Smooth muscle cell (in vitro differentiated cells): ENCODE results near the gene ZDHHC11B. TPM values are rescaled to one million over a fixed set of nuclear protein-coding genes. Genes with fewer than 3 reads are reported as not detected.
"Not testable (repeated sequence)": the region's sequence is repeated elsewhere in the genome, so short reads cannot be mapped to it uniquely, and the experiment has no call there.

Experiments used
- DNase-seq: peaks from one replicate; lab custom pipeline; 2025; ENCODE audit not compliant: unreplicated experiment; lab: John Stamatoyannopoulos, UW
- H2AFZ ChIP-seq: fragments of 200-600 bp; sonication (generic); 2 replicates; pipeline ENCODE4 v1.6.0; 2016; ENCODE audit warnings: antibody characterized with exemption, low read depth, mild to moderate bottlenecking
- H3F3A ChIP-seq: fragments of 200-600 bp; sonication (generic); 2 replicates; pipeline ENCODE4 v1.6.0; 2017; ENCODE audit warnings: antibody characterized with exemption, low read depth
- H3K27ac ChIP-seq: fragments of 200-600 bp; sonication (generic); 2 replicates; pipeline ENCODE4 v1.5.1; 2016; ENCODE audit warnings: low read depth, mild to moderate bottlenecking
- H3K27me3 ChIP-seq: fragments of 200-600 bp; sonication (generic); 2 replicates; pipeline ENCODE4 v1.6.1; 2016; ENCODE audit warnings: low read depth, mild to moderate bottlenecking
- H3K36me3 ChIP-seq: fragments of 200-600 bp; sonication (generic); 2 replicates; pipeline ENCODE4 v1.5.1; 2016; ENCODE audit warnings: low read depth
- H3K4me1 ChIP-seq: fragments of 200-600 bp; sonication (generic); 2 replicates; pipeline ENCODE4 v1.5.1; 2016; ENCODE audit warnings: low read depth
- H3K4me2 ChIP-seq: fragments of 200-600 bp; sonication (generic); 2 replicates; pipeline ENCODE4 v1.6.0; 2016; ENCODE audit warnings: mild to moderate bottlenecking
- H3K4me3 ChIP-seq: fragments of 200-600 bp; sonication (generic); 2 replicates; pipeline ENCODE4 v1.5.1; 2016; ENCODE audit warnings: mild to moderate bottlenecking
- H3K79me2 ChIP-seq: fragments of 200-600 bp; sonication (generic); 2 replicates; pipeline ENCODE4 v1.6.0; 2016; ENCODE audit warnings: low read depth, mild to moderate bottlenecking
- H3K9ac ChIP-seq: fragments of 200-600 bp; sonication (generic); 2 replicates; pipeline ENCODE4 v1.6.0; 2016; ENCODE audit warnings: low read depth
- H3K9me3 ChIP-seq: fragments of 200-600 bp; sonication (generic); replicated peaks from 2 replicates; pipeline ENCODE4 v1.5.1; 2016; ENCODE audit warnings: low read depth
- H4K20me1 ChIP-seq: fragments of 200-600 bp; sonication (generic); 2 replicates; pipeline ENCODE4 v1.6.0; 2016; ENCODE audit warnings: low read depth
- WGBS: methylation state at CpG from one replicate; pipeline ENCODE4 v1.1.7; 2016; ENCODE audit warnings: low lambda C conversion rate; 5-methylcytosine and 5-hydroxymethylcytosine counted together
- polyA plus RNA-seq: library from polyadenylated mRNA; unstranded; fragments of >200 nt; fragmentation: Nextera tagmentation; extraction: Ambion mirVana; gene quantifications from 2 replicates; pipeline ENCODE4 v1.2.1, GENCODE V29; 2016
- total RNA-seq: library from RNA; depleted of rRNA; stranded (reverse); fragments of >200 nt; gene quantifications from 2 replicates; pipeline ENCODE4 v1.2.3, GENCODE V29; 2014
- TF ChIP-seq, protein P1 (sequence below): fragments of 200-600 bp; sonication (generic); IDR thresholded peaks from 2 replicates; pipeline ENCODE4 v1.5.1; 2017; ENCODE audit warnings: borderline replicate concordance, mild to moderate bottlenecking, antibody characterized with exemption; ENCODE audit not compliant: insufficient read depth, poor library complexity, severe bottlenecking

ZDHHC11B gene
- total and polyA plus RNA-seq, 2 experiments from 2014 or later, result not detected

DNA sequence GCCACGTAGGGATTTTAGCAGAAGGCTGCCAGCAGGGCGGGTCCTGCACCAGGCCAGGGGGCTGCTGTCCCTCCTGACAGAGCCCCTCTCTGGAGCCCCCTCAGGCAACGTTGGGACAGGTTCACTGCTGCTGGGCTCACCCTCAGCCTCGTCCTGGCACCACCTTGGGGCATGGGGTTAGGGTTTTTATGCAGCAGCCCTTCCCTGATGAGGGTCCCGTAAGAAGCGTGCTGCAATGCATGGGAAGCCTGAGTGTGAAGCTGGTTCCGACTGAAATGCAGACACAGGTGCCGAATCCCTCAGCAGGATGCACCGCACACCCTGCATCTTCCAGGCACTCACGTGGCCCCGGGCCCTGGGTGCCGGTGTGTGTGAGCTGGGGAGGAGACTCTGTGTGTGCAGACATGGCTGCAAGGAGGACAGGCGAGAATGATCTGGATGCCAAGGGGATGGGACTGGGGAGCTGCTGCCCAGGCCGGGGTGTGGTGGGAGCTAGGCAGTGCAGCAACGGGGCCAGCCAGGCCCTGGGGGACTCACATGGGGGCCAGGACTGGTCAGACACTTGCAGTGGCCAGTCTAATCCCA, 27.1 kb downstream of the ZDHHC11B start:
- Histone ChIP-seq H3K9ac (no peak overlapping the region), H3K4me3 (no peak overlapping the region), H3K9me3 (no peaks in the 10 kb centered on the region), H3K27ac (no peak overlapping the region), H3K4me1 (peaks cover 13% of the 10 kb centered on the region), H3K27me3 (no peaks in the 10 kb centered on the region), H3K79me2 (no peaks in the 10 kb centered on the region), H4K20me1 (no peaks in the 10 kb centered on the region), H3F3A (no peaks in the 10 kb centered on the region), H3K4me2 (no peak overlapping the region), H3K36me3 (no peaks in the 10 kb centered on the region), H2AFZ (no peak overlapping the region)
- TF ChIP-seq, protein P1, sequence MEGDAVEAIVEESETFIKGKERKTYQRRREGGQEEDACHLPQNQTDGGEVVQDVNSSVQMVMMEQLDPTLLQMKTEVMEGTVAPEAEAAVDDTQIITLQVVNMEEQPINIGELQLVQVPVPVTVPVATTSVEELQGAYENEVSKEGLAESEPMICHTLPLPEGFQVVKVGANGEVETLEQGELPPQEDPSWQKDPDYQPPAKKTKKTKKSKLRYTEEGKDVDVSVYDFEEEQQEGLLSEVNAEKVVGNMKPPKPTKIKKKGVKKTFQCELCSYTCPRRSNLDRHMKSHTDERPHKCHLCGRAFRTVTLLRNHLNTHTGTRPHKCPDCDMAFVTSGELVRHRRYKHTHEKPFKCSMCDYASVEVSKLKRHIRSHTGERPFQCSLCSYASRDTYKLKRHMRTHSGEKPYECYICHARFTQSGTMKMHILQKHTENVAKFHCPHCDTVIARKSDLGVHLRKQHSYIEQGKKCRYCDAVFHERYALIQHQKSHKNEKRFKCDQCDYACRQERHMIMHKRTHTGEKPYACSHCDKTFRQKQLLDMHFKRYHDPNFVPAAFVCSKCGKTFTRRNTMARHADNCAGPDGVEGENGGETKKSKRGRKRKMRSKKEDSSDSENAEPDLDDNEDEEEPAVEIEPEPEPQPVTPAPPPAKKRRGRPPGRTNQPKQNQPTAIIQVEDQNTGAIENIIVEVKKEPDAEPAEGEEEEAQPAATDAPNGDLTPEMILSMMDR, result no peak
- no peak for DNase-seq
- WGBS, result 91% methylated on average over 15 of the region's 15 CpGs

DNA sequence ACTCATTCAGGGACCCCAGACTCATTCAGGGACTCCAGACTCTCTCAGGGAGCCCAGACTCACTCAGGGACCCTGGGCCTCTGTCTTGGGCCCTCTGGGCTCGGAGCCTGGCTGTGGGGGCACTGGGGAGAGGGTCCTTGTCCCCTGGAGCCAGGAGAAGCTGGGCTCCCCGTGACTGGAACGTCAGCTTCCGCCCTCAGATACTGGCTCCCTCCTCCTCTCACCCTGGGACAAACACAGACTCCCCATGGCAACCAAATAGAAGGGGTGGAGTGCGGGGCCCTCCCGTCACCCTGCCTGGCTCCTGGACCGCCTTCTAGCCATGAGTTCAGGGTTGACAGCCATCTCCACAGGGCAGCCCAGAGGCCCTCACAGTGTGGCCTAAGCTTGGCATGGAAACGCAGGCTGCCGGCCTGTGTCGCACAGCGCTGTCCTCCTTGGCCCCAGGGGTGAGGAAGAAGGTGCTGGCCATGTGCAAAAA, 27.6 kb downstream of the ZDHHC11B start:
- no peak overlapping the region for H3K4me3 ChIP-seq
- H3K4me2 ChIP-seq, result no peak overlapping the region
- H3K79me2 ChIP-seq, result no peaks in the 10 kb centered on the region
- H3K36me3 ChIP-seq, result no peaks in the 10 kb centered on the region
- H4K20me1 ChIP-seq, result no peaks in the 10 kb centered on the region
- no peaks in the 10 kb centered on the region for H3F3A ChIP-seq
- no peak overlapping the region for H2AFZ ChIP-seq
- H3K27ac ChIP-seq, result no peak overlapping the region
- H3K9me3 ChIP-seq, result no peaks in the 10 kb centered on the region
- WGBS, result 72% methylated on average over 11 of the region's 11 CpGs
- H3K27me3 ChIP-seq, result no peaks in the 10 kb centered on the region
- H3K9ac ChIP-seq, result no peak overlapping the region
- peaks cover 13% of the 10 kb centered on the region for H3K4me1 ChIP-seq
- TF ChIP-seq, protein P1, result no peak
- no peak for DNase-seq

DNA sequence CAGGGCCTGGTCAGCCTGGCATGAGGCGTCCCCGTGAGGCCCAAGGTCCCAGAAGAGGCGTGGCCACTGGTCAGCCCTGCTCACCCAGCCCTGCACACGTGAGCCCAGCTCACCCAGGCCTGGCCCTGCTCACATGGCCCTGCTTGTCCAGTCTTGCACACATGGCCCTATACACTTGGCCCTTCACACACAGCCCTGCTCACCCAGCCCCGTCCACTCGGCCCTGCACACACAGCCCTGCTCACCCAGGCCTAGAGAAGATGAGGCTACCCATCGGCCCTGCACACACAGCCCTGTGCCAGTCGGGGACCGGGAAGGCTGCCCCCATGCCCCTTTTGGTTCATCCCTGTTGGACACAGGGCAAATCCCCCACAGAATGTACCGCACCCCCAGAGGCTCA, 28.4 kb downstream of the ZDHHC11B start:
- Histone ChIP-seq H3K4me2 (no peak overlapping the region), H3K27me3 (no peaks in the 10 kb centered on the region), H3K9me3 (no peaks in the 10 kb centered on the region), H3K4me3 (no peak overlapping the region), H3K79me2 (no peaks in the 10 kb centered on the region), H4K20me1 (no peaks in the 10 kb centered on the region), H3K9ac (no peak overlapping the region), H3F3A (no peaks in the 10 kb centered on the region), H3K4me1 (peaks cover 13% of the 10 kb centered on the region), H2AFZ (no peak overlapping the region), H3K27ac (no peak overlapping the region), H3K36me3 (no peaks in the 10 kb centered on the region)
- TF ChIP-seq, protein P1, result no peak
- DNase-seq, result no peak
- 88% methylated on average over 10 of the region's 10 CpGs for WGBS

DNA sequence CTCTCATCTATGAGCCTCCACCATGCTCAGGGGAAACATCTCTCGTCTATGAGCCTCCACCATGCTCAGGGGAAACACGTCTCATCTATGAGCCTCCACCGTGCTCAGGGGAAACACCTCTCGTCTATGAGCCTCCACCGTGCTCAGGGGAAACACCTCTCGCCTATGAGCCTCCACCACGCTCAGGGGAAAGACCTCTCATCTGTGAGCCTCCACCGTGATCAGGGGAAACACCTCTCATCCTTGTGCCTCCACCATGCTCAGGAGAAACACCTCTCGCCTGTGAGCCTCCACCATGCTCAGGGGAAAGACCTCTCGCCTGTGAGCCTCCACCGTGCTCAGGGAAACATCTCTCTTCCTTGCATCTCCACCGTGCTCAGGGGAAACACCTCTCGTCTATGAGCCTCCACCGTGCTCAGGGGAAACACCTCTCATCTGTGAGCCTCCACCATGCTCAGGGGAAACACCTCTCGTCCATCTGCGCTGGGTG, 30.3 kb downstream of the ZDHHC11B start:
- not testable (repeated sequence) for H3K36me3 ChIP-seq, H3K79me2 ChIP-seq, H2AFZ ChIP-seq, H3K27ac ChIP-seq, H3K4me3 ChIP-seq, H4K20me1 ChIP-seq, H3F3A ChIP-seq, H3K9me3 ChIP-seq, DNase-seq, H3K4me2 ChIP-seq, H3K9ac ChIP-seq, H3K27me3 ChIP-seq
- peaks cover 13% of the 10 kb centered on the region for H3K4me1 ChIP-seq
- WGBS, result 69% methylated on average over 16 of the region's 16 CpGs

DNA sequence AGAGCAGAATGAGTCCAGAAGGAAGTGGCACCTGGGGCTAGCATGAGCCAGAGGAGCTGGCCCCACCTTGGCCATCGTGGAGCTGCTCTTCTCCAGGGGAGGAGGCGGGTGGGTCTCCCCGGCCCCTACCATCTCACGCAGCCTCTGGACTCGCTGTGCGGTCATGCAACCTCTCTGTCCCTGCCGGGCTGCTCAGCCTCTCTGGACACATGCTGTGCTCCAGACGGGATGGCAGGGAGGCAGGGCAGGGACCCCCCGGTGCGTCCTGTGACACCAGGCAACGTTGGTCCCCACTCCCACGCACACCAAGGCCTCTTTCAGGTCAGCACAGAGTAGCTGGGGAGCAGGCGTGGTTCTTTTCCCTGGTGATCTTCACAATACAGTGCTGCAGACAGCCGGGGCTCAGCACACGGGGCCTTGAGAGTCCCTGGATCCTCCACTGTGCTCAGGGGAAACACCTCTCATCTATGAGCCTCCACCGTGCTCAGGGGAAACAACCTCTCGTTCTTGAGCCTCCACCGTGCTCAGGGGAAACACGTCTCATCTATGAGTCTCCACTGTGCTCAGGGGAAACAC, 30.9 kb downstream of the ZDHHC11B start:
- not testable (repeated sequence) for H3K9ac ChIP-seq, H3K9me3 ChIP-seq, H3K27ac ChIP-seq, H3K4me3 ChIP-seq, H3K27me3 ChIP-seq, H4K20me1 ChIP-seq, H2AFZ ChIP-seq, H3K79me2 ChIP-seq, H3K36me3 ChIP-seq, H3F3A ChIP-seq, DNase-seq, H3K4me2 ChIP-seq
- 83% methylated on average over 16 of the region's 19 CpGs for WGBS
- H3K4me1 ChIP-seq, result peaks cover 13% of the 10 kb centered on the region

DNA sequence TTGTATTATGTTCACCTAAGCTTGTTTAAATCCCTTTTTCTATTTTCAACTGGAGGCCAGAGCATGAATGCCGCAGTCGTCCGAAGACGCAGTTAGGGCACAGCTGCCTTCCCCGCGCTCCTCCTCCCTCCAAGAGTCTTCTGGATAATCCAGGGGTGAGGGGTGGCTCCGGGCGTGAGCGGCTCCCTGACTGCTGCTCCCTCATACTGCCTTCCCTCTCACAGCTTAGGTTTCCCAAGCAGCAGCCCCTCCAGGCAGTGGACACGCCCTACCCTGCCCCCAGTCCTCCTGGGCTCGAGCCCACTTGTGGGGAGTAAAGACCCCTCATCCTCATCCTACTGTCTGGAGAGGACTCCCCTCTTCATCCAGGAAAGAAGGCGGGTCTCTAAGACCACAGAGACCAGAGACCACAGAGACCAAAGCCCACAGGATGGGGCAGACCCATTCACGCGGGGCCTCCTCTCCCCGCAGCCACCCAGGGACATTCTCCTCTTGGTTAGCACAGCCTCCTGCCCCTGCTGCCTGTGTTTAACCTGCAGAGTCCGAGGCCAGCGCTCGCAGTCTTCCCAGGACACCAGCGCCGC, 31.9 kb downstream of the ZDHHC11B start:
- H3F3A ChIP-seq, H3K4me2 ChIP-seq, H3K4me3 ChIP-seq, DNase-seq, H3K9me3 ChIP-seq, H3K27ac ChIP-seq, H2AFZ ChIP-seq, H3K36me3 ChIP-seq, H4K20me1 ChIP-seq, H3K27me3 ChIP-seq, H3K4me1 ChIP-seq, H3K79me2 ChIP-seq, H3K9ac ChIP-seq: not testable (repeated sequence)
- WGBS, result 81% methylated on average over 13 of the region's 20 CpGs
